Measurements from ENCODE around the gene ZC3H7B. TPM values are rescaled to one million over a fixed set of nuclear protein-coding genes. Genes with fewer than 3 reads are reported as not detected.
A peak's percentile ranks its signal among the peaks of the same experiment; 100 is the strongest.

Gene ZC3H7B
- total and polyA plus RNA-seq, 2 experiments from 2014 or later: 5.7 to 61.5 TPM

DNA sequence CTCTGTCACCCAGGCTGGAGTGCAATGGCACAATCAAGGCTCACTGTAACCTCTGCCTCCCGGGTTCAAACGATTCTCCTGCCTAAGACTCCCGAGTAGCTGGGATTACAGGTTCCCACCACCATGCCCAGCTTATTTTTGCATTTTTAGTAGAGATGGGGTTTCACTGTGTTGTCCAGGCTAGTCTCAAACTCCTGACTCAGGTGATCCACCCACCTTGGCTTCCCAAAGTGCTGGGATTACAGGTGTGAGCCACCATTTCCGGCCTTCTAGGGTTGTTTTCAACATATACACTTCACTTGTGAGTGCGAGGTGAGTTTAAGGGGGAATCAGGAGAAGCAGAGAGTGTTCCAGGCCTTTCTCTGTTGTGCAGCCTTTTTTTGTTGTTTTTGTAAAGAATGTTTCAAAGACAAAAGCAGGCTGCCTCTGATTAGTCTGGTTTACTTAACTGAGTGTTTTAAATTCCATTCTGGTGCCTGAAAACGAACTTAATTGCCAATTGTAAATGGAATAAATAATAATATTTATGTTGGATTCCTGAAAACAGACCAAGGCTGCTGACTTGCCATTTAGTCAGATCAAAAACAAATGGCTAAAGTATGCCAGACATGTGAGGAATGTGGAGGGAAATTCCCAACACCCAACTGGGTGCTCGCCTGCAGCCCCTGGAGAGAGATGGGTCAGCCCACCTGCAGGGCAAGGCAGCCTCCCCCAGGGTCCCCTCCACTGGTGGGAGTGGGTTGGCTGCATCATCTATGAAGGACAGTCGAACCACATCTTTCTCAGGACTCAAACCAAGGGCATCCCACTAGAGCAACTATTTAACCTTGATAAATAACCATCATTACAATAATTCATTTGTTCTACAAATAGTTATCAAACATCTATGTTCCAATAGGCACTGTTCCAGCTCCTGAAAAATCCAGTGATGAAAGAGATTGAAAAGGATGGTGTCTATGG is 10.8 kb upstream of the ZC3H7B start:
- H3K36me3 ChIP-seq (ENCODE audit: insufficient read depth): no peaks in the 10 kb centered on the region
- Mint-ChIP-seq H3K27ac (peak overlapping the region; percentile 97), H3K9me3 (peaks cover 5% of the 10 kb centered on the region), H3K4me1 (peaks cover 29% of the 10 kb centered on the region), H3K27me3 (ENCODE audit: insufficient read depth, low read depth, poor library complexity) (peaks cover 8% of the 10 kb centered on the region), H3K36me3 (ENCODE audit: low read depth) (peaks cover 5% of the 10 kb centered on the region; the same call in 2 of the 3 replicates), H3K4me3 (no peak overlapping the region)
- H4K20me1 ChIP-seq (replicated peaks; ENCODE audit: insufficient read depth): no peaks in the 10 kb centered on the region
- peak overlapping the region; percentile 99 for H3K27ac ChIP-seq (ENCODE audit: low read depth)
- peak overlapping the region; percentile 13 for H3K4me2 ChIP-seq
- H3K9me2 ChIP-seq (ENCODE audit: insufficient read depth): no peaks in the 10 kb centered on the region
- no peaks in the 10 kb centered on the region for H3K27me3 ChIP-seq (ENCODE audit: insufficient read depth)
- peaks cover 10% of the 10 kb centered on the region; the same call in 1 of the 2 replicates for H3F3A ChIP-seq (replicated peaks; ENCODE audit: low read depth)
- H3K4me3 ChIP-seq: no peak overlapping the region
- no peak overlapping the region for H2AFZ ChIP-seq
- peaks cover 3% of the 10 kb centered on the region; the same call in 1 of the 2 replicates for H3K79me2 ChIP-seq (replicated peaks; ENCODE audit: insufficient read depth)
- TF ChIP-seq CREB1 (CRISPR knock-in tag; IDR thresholded peaks at IDR 0.05; ENCODE audit: low read depth) (0 out of 2 replicates have a peak, but pooled peaks have one; percentile 8), ZNF114 (CRISPR knock-in tag; IDR thresholded peaks at IDR 0.05) (no peak), POLR2AphosphoS5 (IDR thresholded peaks at IDR 0.05; ENCODE audit: low read depth) (no peak), EZH2 (IDR thresholded peaks at IDR 0.05; ENCODE audit: low read depth, unreplicated experiment) (no peak), STAT1 (IDR thresholded peaks at IDR 0.05; ENCODE audit: unreplicated experiment) (no peak), ZNF331 (CRISPR knock-in tag; IDR thresholded peaks at IDR 0.05; ENCODE audit: low read depth) (no peak), EZH2phosphoT487 (IDR thresholded peaks at IDR 0.05; ENCODE audit: unreplicated experiment) (no peak), JUNB (IDR thresholded peaks at IDR 0.05; ENCODE audit: unreplicated experiment) (no peak), NANOG (IDR thresholded peaks at IDR 0.05; ENCODE audit: borderline replicate concordance) (peak; percentile 37; the same call in 1 of the 2 replicates)
- TF ChIP-seq, protein P1, sequence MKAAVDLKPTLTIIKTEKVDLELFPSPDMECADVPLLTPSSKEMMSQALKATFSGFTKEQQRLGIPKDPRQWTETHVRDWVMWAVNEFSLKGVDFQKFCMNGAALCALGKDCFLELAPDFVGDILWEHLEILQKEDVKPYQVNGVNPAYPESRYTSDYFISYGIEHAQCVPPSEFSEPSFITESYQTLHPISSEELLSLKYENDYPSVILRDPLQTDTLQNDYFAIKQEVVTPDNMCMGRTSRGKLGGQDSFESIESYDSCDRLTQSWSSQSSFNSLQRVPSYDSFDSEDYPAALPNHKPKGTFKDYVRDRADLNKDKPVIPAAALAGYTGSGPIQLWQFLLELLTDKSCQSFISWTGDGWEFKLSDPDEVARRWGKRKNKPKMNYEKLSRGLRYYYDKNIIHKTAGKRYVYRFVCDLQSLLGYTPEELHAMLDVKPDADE (IDR thresholded peaks at IDR 0.05): no peak
- TF ChIP-seq, protein P2, sequence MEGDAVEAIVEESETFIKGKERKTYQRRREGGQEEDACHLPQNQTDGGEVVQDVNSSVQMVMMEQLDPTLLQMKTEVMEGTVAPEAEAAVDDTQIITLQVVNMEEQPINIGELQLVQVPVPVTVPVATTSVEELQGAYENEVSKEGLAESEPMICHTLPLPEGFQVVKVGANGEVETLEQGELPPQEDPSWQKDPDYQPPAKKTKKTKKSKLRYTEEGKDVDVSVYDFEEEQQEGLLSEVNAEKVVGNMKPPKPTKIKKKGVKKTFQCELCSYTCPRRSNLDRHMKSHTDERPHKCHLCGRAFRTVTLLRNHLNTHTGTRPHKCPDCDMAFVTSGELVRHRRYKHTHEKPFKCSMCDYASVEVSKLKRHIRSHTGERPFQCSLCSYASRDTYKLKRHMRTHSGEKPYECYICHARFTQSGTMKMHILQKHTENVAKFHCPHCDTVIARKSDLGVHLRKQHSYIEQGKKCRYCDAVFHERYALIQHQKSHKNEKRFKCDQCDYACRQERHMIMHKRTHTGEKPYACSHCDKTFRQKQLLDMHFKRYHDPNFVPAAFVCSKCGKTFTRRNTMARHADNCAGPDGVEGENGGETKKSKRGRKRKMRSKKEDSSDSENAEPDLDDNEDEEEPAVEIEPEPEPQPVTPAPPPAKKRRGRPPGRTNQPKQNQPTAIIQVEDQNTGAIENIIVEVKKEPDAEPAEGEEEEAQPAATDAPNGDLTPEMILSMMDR (conservative IDR thresholded peaks at IDR 0.05; ENCODE audit: low read depth in 2 of 2): no peak
- TF ChIP-seq, protein P3, sequence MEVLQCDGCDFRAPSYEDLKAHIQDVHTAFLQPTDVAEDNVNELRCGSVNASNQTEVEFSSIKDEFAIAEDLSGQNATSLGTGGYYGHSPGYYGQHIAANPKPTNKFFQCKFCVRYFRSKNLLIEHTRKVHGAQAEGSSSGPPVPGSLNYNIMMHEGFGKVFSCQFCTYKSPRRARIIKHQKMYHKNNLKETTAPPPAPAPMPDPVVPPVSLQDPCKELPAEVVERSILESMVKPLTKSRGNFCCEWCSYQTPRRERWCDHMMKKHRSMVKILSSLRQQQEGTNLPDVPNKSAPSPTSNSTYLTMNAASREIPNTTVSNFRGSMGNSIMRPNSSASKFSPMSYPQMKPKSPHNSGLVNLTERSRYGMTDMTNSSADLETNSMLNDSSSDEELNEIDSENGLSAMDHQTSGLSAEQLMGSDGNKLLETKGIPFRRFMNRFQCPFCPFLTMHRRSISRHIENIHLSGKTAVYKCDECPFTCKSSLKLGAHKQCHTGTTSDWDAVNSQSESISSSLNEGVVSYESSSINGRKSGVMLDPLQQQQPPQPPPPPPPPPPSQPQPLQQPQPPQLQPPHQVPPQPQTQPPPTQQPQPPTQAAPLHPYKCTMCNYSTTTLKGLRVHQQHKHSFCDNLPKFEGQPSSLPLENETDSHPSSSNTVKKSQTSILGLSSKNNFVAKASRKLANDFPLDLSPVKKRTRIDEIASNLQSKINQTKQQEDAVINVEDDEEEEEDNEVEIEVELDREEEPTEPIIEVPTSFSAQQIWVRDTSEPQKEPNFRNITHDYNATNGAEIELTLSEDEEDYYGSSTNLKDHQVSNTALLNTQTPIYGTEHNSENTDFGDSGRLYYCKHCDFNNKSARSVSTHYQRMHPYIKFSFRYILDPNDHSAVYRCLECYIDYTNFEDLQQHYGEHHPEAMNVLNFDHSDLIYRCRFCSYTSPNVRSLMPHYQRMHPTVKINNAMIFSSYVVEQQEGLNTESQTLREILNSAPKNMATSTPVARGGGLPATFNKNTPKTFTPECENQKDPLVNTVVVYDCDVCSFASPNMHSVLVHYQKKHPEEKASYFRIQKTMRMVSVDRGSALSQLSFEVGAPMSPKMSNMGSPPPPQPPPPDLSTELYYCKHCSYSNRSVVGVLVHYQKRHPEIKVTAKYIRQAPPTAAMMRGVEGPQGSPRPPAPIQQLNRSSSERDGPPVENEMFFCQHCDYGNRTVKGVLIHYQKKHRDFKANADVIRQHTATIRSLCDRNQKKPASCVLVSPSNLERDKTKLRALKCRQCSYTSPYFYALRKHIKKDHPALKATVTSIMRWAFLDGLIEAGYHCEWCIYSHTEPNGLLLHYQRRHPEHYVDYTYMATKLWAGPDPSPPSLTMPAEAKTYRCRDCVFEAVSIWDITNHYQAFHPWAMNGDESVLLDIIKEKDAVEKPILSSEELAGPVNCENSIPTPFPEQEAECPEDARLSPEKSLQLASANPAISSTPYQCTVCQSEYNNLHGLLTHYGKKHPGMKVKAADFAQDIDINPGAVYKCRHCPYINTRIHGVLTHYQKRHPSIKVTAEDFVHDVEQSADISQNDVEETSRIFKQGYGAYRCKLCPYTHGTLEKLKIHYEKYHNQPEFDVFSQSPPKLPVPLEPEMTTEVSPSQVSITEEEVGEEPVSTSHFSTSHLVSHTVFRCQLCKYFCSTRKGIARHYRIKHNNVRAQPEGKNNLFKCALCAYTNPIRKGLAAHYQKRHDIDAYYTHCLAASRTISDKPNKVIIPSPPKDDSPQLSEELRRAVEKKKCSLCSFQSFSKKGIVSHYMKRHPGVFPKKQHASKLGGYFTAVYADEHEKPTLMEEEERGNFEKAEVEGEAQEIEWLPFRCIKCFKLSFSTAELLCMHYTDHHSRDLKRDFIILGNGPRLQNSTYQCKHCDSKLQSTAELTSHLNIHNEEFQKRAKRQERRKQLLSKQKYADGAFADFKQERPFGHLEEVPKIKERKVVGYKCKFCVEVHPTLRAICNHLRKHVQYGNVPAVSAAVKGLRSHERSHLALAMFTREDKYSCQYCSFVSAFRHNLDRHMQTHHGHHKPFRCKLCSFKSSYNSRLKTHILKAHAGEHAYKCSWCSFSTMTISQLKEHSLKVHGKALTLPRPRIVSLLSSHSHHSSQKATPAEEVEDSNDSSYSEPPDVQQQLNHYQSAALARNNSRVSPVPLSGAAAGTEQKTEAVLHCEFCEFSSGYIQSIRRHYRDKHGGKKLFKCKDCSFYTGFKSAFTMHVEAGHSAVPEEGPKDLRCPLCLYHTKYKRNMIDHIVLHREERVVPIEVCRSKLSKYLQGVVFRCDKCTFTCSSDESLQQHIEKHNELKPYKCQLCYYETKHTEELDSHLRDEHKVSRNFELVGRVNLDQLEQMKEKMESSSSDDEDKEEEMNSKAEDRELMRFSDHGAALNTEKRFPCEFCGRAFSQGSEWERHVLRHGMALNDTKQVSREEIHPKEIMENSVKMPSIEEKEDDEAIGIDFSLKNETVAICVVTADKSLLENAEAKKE (CRISPR knock-in tag; IDR thresholded peaks at IDR 0.05): no peak
- TF ChIP-seq, protein P4, sequence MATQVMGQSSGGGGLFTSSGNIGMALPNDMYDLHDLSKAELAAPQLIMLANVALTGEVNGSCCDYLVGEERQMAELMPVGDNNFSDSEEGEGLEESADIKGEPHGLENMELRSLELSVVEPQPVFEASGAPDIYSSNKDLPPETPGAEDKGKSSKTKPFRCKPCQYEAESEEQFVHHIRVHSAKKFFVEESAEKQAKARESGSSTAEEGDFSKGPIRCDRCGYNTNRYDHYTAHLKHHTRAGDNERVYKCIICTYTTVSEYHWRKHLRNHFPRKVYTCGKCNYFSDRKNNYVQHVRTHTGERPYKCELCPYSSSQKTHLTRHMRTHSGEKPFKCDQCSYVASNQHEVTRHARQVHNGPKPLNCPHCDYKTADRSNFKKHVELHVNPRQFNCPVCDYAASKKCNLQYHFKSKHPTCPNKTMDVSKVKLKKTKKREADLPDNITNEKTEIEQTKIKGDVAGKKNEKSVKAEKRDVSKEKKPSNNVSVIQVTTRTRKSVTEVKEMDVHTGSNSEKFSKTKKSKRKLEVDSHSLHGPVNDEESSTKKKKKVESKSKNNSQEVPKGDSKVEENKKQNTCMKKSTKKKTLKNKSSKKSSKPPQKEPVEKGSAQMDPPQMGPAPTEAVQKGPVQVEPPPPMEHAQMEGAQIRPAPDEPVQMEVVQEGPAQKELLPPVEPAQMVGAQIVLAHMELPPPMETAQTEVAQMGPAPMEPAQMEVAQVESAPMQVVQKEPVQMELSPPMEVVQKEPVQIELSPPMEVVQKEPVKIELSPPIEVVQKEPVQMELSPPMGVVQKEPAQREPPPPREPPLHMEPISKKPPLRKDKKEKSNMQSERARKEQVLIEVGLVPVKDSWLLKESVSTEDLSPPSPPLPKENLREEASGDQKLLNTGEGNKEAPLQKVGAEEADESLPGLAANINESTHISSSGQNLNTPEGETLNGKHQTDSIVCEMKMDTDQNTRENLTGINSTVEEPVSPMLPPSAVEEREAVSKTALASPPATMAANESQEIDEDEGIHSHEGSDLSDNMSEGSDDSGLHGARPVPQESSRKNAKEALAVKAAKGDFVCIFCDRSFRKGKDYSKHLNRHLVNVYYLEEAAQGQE (IDR thresholded peaks at IDR 0.05; ENCODE audit: unreplicated experiment): no peak
- DNase-seq (ENCODE audit: low spot score): peak; percentile 83
- ATAC-seq: peak; percentile 5
- peaks cover 37% of the 10 kb centered on the region for H3K4me1 ChIP-seq (ENCODE audit: insufficient read depth)
